HG03520 (cell line): ENCODE results near the gene TMEM167B.

Source experiments
- ATAC-seq: cut with Tn5 transposase; IDR thresholded peaks from one replicate; pipeline ENCODE4 v1.9.1; 2021; ENCODE audit warnings: mild to moderate bottlenecking, moderate library complexity; ENCODE audit not compliant: unreplicated experiment

Gene TMEM167B

GRCh38 chr1:109080441-109081082 lies 10.0 kb upstream of the TMEM167B start:
- no peak for ATAC-seq

- no peak for ATAC-seq
These were observed 7.1 kb upstream of the TMEM167B start for GRCh38 chr1:109083501-109083900.

GRCh38 chr1:109083923-109084322 lies 6.6 kb upstream of the TMEM167B start:
- no peak for ATAC-seq

GRCh38 chr1:109084563-109085517 lies 5.7 kb upstream of the TMEM167B start:
- no peak for ATAC-seq

GRCh38 chr1:109089242-109090015 lies 1.1 kb upstream of the TMEM167B start:
- ATAC-seq: no peak

GRCh38 chr1:109091078-109091838 lies 694 bp downstream of the TMEM167B start:
- ATAC-seq: peak; percentile 44

GRCh38 chr1:109091839-109092193 lies 1.3 kb downstream of the TMEM167B start:
- ATAC-seq: no peak

GRCh38 chr1:109094377-109094803 lies 3.8 kb downstream of the TMEM167B start:
- no peak for ATAC-seq

GRCh38 chr1:109094871-109095270 lies 4.3 kb downstream of the TMEM167B start:
- ATAC-seq: no peak

- no peak for ATAC-seq
These were observed 5.1 kb downstream of the TMEM167B start for GRCh38 chr1:109095631-109096030.

- no peak for ATAC-seq
These were observed 5.6 kb downstream of the TMEM167B start for GRCh38 chr1:109096120-109096519.

- peak; percentile 90 for ATAC-seq
These were observed 9.6 kb downstream of the TMEM167B start for GRCh38 chr1:109099938-109100773.

GRCh38 chr1:109104364-109105151 lies 14.0 kb downstream of the TMEM167B start:
- ATAC-seq: no peak

GRCh38 chr1:109105881-109106280 lies 15.3 kb downstream of the TMEM167B start:
- no peak for ATAC-seq

- ATAC-seq: no peak
These were observed 17.2 kb downstream of the TMEM167B start for GRCh38 chr1:109107785-109108184.

- no peak for ATAC-seq
These were observed 19.3 kb downstream of the TMEM167B start for GRCh38 chr1:109109906-109110305.

GRCh38 chr1:109111386-109112055 lies 21.0 kb downstream of the TMEM167B start:
- ATAC-seq: no peak

- no peak for ATAC-seq
These were observed 21.6 kb downstream of the TMEM167B start for GRCh38 chr1:109112056-109112651.
